ENCODE data around the gene ENPP1. TPM values are rescaled to one million over a fixed set of nuclear protein-coding genes. Genes with fewer than 3 reads are reported as not detected.

Gene ENPP1
- total RNA-seq, 6 donors from 2014 or later: 0.89 to 2.4 (median 1.5) TPM

DNA sequence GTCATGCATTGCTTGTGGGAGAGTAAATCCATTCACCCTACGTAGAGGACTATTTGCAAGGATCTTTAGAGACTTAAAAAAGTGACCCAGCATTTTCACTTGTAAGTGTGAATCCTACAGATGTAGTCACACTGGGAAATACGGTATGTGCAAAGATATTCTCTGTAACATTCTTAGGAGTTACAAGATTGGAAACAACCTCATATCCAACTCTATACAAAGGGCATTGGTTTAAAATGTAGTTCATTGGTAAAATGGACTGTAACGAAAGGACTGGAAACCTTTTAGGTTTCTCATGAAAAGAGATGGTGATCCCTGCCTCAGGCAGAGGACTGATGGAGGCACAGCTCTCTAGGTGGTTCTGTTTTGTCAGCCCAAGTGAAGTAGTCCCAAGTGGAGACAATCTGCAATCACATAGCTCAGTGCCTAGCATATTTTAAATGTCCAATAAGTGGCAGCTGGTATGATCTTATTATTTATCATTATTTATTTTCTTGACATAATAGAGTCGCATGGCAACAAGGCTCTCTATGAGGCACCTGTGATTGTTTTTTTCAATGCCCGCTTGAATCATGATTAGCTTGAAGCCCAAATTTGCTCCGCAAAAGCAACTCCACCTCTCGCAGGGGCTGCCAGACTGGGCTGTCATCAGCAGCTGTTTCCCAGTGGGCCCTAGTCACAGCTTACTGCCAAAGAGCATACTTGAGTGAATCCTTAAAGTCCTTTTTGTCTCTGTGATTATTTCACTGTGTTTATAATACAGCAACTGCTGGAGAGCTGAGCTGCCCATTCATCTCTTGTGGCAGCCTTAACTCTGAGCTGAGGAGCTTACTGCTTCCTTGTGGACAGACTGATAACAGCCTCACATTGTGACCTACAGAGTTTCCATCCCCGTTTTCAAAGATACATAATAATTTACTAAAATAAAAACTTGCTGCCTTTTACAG lies 19.8 kb upstream of the ENPP1 start:
- peaks cover 0 to 6% (median 0%) of the 10 kb centered on the region in 4 donors for H3K4me1 ChIP-seq
- H3K36me3 ChIP-seq: no peaks in the 10 kb centered on the region
- DNase-seq (no peak), ATAC-seq (ENCODE audit: low FRiP score in 2 of 2) (peak in 1 of 2 donors; percentile 74)
- no peak for TF ChIP-seq POLR2AphosphoS5 (IDR thresholded peaks at IDR 0.05)
- TF ChIP-seq CTCF (IDR thresholded peaks at IDR 0.05): no peak
- TF ChIP-seq EP300 (IDR thresholded peaks at IDR 0.05): no peak
- no peak for TF ChIP-seq POLR2A (IDR thresholded peaks at IDR 0.05)
- H3K27ac ChIP-seq: no peak overlapping the region
- no peak overlapping the region for H3K4me3 ChIP-seq
- no peaks in the 10 kb centered on the region for H3K9me3 ChIP-seq
- 58 to 64% methylated on average over 8 of the region's 8 CpGs for WGBS, 2 donors
- H3K27me3 ChIP-seq: no peaks in the 10 kb centered on the region

DNA sequence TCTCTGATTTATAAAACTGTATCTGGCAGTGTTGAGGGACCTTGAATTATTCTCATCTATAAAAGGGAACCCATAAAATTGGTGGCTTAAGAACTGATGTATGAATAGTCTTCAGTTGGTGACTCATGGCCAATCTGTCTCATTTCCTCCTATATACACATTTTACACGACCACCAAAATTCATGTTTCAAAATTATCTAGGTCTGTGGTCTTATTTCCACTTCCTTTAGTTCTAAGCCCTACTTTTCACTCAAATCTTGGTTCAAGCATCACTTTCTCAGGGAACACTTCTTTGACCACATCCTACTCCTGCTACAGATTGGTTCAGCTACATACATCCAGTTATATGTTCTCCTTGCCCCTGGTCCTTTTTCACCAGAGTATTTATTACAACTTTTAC lies 18.6 kb upstream of the ENPP1 start:
- no peak overlapping the region for H3K27ac ChIP-seq
- ATAC-seq (ENCODE audit: low FRiP score in 2 of 2) (no peak), DNase-seq (no peak)
- peaks cover 0 to 6% (median 0%) of the 10 kb centered on the region in 4 donors for H3K4me1 ChIP-seq
- H3K36me3 ChIP-seq: no peaks in the 10 kb centered on the region
- TF ChIP-seq CTCF (IDR thresholded peaks at IDR 0.05): no peak
- TF ChIP-seq POLR2A (IDR thresholded peaks at IDR 0.05): no peak
- no peak for TF ChIP-seq POLR2AphosphoS5 (IDR thresholded peaks at IDR 0.05)
- no peak for TF ChIP-seq EP300 (IDR thresholded peaks at IDR 0.05)
- no peaks in the 10 kb centered on the region for H3K9me3 ChIP-seq
- no peak overlapping the region for H3K4me3 ChIP-seq
- H3K27me3 ChIP-seq: no peaks in the 10 kb centered on the region
- WGBS, 2 donors: 31 to 33% methylated on average over 1 of the region's 1 CpG

- Histone ChIP-seq H3K9me3 (no peaks in the 10 kb centered on the region), H3K4me1 (peaks cover 0 to 6% (median 0%) of the 10 kb centered on the region in 4 donors), H3K27me3 (no peaks in the 10 kb centered on the region), H3K36me3 (no peaks in the 10 kb centered on the region), H3K27ac (no peak overlapping the region), H3K4me3 (no peak overlapping the region)
- TF ChIP-seq POLR2AphosphoS5 (IDR thresholded peaks at IDR 0.05) (no peak), CTCF (IDR thresholded peaks at IDR 0.05) (no peak), EP300 (IDR thresholded peaks at IDR 0.05) (no peak), POLR2A (IDR thresholded peaks at IDR 0.05) (no peak)
- no peak for ATAC-seq (ENCODE audit: low FRiP score in 2 of 2)
- no peak for DNase-seq
- WGBS, 2 donors: 69 to 73% methylated on average over 5 of the region's 5 CpGs
Measured at GRCh38 chr6:131791476-131791875, 16.3 kb upstream of the ENPP1 start.

GRCh38 chr6:131792091-131792496 lies 15.7 kb upstream of the ENPP1 start:
- DNase-seq (no peak), ATAC-seq (ENCODE audit: low FRiP score in 2 of 2) (no peak)
- H3K27me3 ChIP-seq: no peaks in the 10 kb centered on the region
- H3K4me1 ChIP-seq: peaks cover 0 to 6% (median 0%) of the 10 kb centered on the region in 4 donors
- WGBS, 2 donors: 87 to 93% methylated on average over 6 of the region's 6 CpGs
- H3K4me3 ChIP-seq: no peak overlapping the region
- TF ChIP-seq CTCF (IDR thresholded peaks at IDR 0.05): no peak
- TF ChIP-seq POLR2A (IDR thresholded peaks at IDR 0.05): no peak
- TF ChIP-seq POLR2AphosphoS5 (IDR thresholded peaks at IDR 0.05): no peak
- TF ChIP-seq EP300 (IDR thresholded peaks at IDR 0.05): no peak
- H3K9me3 ChIP-seq: no peaks in the 10 kb centered on the region
- H3K27ac ChIP-seq: no peak overlapping the region
- no peaks in the 10 kb centered on the region for H3K36me3 ChIP-seq

Data from upper lobe of left lung (tissue), 6 donors.